OCI-LY3 (cell line): Measurements from ENCODE around the gene YIPF5.

Experiments
- H2AFZ ChIP-seq: fragments of 200-600, 300-600 bp; shearing (Covaris generic); 2 replicates; pipeline ENCODE4 v1.6.0; 2014; ENCODE audit warnings: antibody characterized with exemption, low read depth, low read length
- H3K27ac ChIP-seq: fragments of 200-600, 300-600 bp; sonication (generic); 2 replicates; pipeline ENCODE4 v1.5.1; 2014; ENCODE audit warnings: mild to moderate bottlenecking, low read length, moderate library complexity, mixed read lengths
- H3K27me3 ChIP-seq: fragments of 200-600, 300-600 bp; sonication (generic); 2 replicates; pipeline ENCODE4 v1.6.1; 2014; ENCODE audit warnings: low read depth, low read length, mixed read lengths
- H3K36me3 ChIP-seq: fragments of 200-600, 300-600 bp; sonication (generic); replicated peaks from 2 replicates; pipeline ENCODE3; 2014; ENCODE audit warnings: low read depth, low read length, mixed read lengths
- H3K4me1 ChIP-seq: fragments of 300-600, 200-600 bp; sonication (generic); 2 replicates; pipeline ENCODE4 v1.6.1; 2014; ENCODE audit warnings: low read length, mixed read lengths
- H3K4me2 ChIP-seq: fragments of 200-600, 300-600 bp; sonication (generic); 2 replicates; pipeline ENCODE4 v1.6.1; 2014; ENCODE audit warnings: low read length, mixed read lengths
- H3K4me3 ChIP-seq: fragments of 300-600, 200-600 bp; sonication (generic); 2 replicates; pipeline ENCODE4 v1.5.1; 2014; ENCODE audit warnings: antibody characterized with exemption, mild to moderate bottlenecking, low read length, moderate library complexity
- H3K79me2 ChIP-seq: fragments of 300-600, 200-600 bp; shearing (Covaris generic); 2 replicates; pipeline ENCODE4 v1.6.1; 2014; ENCODE audit warnings: mild to moderate bottlenecking, low read length, mixed read lengths
- H3K9ac ChIP-seq: fragments of 300-600, 200-600 bp; shearing (Covaris generic); 2 replicates; pipeline ENCODE4 v1.6.0; 2014; ENCODE audit warnings: mild to moderate bottlenecking, low read length, moderate library complexity
- H3K9me3 ChIP-seq: fragments of 200-600, 300-600 bp; shearing (Covaris generic); 2 replicates; pipeline ENCODE4 v1.6.1; 2014; ENCODE audit warnings: low read length, mixed read lengths; ENCODE audit not compliant: insufficient read depth
- H4K20me1 ChIP-seq: fragments of 200-600, 300-600 bp; sonication (generic); 2 replicates; pipeline ENCODE4 v1.6.1; 2016; ENCODE audit warnings: low read length, mixed read lengths; ENCODE audit not compliant: insufficient read depth
- CTCF ChIP-seq: fragments of 200-600, 300-600 bp; sonication (generic); IDR thresholded peaks from 2 replicates; pipeline ENCODE4 v1.5.1; 2014; ENCODE audit warnings: antibody characterized with exemption, low read length, low read depth
- EZH2phosphoT487 ChIP-seq: fragments of 200-600 bp; shearing (Covaris generic); IDR thresholded peaks from 2 replicates; pipeline ENCODE4 v1.6.1; 2018; ENCODE audit warnings: antibody characterized with exemption, mixed run types, low read depth

YIPF5 gene

GRCh38 chr5:144169904-144170275 lies 569 bp downstream of the YIPF5 start:
- TF ChIP-seq EZH2phosphoT487 (no peak), CTCF (no peak)
- Histone ChIP-seq H3K79me2 (peaks cover 17% of the 10 kb centered on the region), H3K27ac (peak overlapping the region; percentile 41), H4K20me1 (no peaks in the 10 kb centered on the region; the same call in 1 of the 2 replicates), H3K4me3 (peak overlapping the region; percentile 99), H3K9ac (peak overlapping the region; percentile 82), H3K4me1 (peaks cover 15% of the 10 kb centered on the region), H3K4me2 (peak overlapping the region; percentile 67), H3K36me3 (peaks cover 3% of the 10 kb centered on the region), H2AFZ (peak overlapping the region; percentile 82; the same call in 1 of the 2 replicates), H3K9me3 (no peaks in the 10 kb centered on the region), H3K27me3 (no peaks in the 10 kb centered on the region)

GRCh38 chr5:144167998-144168397 lies 2.5 kb downstream of the YIPF5 start:
- no peaks in the 10 kb centered on the region; the same call in 1 of the 2 replicates for H4K20me1 ChIP-seq
- H3K79me2 ChIP-seq: peaks cover 17% of the 10 kb centered on the region
- no peak overlapping the region for H2AFZ ChIP-seq
- H3K4me3 ChIP-seq: no peak overlapping the region
- peaks cover 15% of the 10 kb centered on the region for H3K4me1 ChIP-seq
- no peak for TF ChIP-seq EZH2phosphoT487
- no peak for TF ChIP-seq CTCF
- peaks cover 3% of the 10 kb centered on the region for H3K36me3 ChIP-seq
- no peak overlapping the region for H3K9ac ChIP-seq
- no peaks in the 10 kb centered on the region for H3K27me3 ChIP-seq
- H3K9me3 ChIP-seq: no peaks in the 10 kb centered on the region
- no peak overlapping the region for H3K4me2 ChIP-seq
- no peak overlapping the region for H3K27ac ChIP-seq

- H3K9ac ChIP-seq: no peak overlapping the region
- peaks cover 17% of the 10 kb centered on the region for H3K79me2 ChIP-seq
- no peaks in the 10 kb centered on the region for H3K9me3 ChIP-seq
- H3K4me1 ChIP-seq: peaks cover 15% of the 10 kb centered on the region
- no peak overlapping the region for H3K4me2 ChIP-seq
- H3K27me3 ChIP-seq: no peaks in the 10 kb centered on the region
- no peaks in the 10 kb centered on the region; the same call in 1 of the 2 replicates for H4K20me1 ChIP-seq
- H3K27ac ChIP-seq: no peak overlapping the region
- TF ChIP-seq CTCF: no peak
- TF ChIP-seq EZH2phosphoT487: no peak
- no peak overlapping the region for H3K4me3 ChIP-seq
- H3K36me3 ChIP-seq: peaks cover 3% of the 10 kb centered on the region
- H2AFZ ChIP-seq: no peak overlapping the region
Measured at GRCh38 chr5:144166696-144167095, 3.8 kb downstream of the YIPF5 start.

DNA sequence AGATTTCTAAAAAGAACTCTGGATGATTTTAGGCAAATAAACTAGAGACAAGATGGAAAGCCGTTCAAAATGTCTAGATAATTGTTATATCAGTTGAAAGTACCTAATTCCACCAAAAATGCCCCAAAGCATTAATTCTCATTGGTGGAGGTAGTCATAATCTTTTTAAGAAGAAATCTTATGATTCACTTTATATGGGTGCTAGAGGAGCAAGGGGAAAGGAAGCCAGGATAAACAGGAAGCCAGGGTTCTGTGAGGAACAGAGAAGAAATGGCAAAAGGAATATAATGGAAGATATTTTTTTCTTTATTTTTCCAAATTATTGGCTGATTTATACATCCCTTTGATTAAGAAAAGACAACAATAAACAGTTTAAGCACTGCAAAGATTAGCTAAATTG lies 7.8 kb downstream of the YIPF5 start:
- H3K36me3 ChIP-seq: peaks cover 6% of the 10 kb centered on the region
- H4K20me1 ChIP-seq: no peaks in the 10 kb centered on the region
- H3K4me1 ChIP-seq: no peaks in the 10 kb centered on the region
- no peak overlapping the region for H2AFZ ChIP-seq
- H3K9me3 ChIP-seq: no peaks in the 10 kb centered on the region
- no peak overlapping the region for H3K9ac ChIP-seq
- no peak overlapping the region for H3K4me2 ChIP-seq
- no peak for TF ChIP-seq CTCF
- TF ChIP-seq EZH2phosphoT487: no peak
- H3K79me2 ChIP-seq: no peaks in the 10 kb centered on the region
- no peak overlapping the region for H3K4me3 ChIP-seq
- H3K27me3 ChIP-seq: no peaks in the 10 kb centered on the region
- H3K27ac ChIP-seq: no peak overlapping the region
